ENCODE results near the gene COG5. TPM values are rescaled to one million over a fixed set of nuclear protein-coding genes. Genes with fewer than 3 reads are reported as not detected.
A peak's percentile ranks its signal among the peaks of the same experiment; 100 is the strongest.
"Not testable (repeated sequence)": the region's sequence is repeated elsewhere in the genome, so short reads cannot be mapped to it uniquely, and the experiment has no call there.

The COG5 gene
- total RNA-seq, 2 experiments from 2014 or later, result 52.0 to 62.8 TPM

GRCh38 chr7:107570298-107570697 is 6.6 kb upstream of the COG5 start:
- Mint-ChIP-seq H3K27me3 (ENCODE audit: low read depth) (no peaks in the 10 kb centered on the region), H3K27ac (no peak overlapping the region), H3K4me3 (no peak overlapping the region), H3K9me3 (no peaks in the 10 kb centered on the region), H3K36me3 (ENCODE audit: low read depth) (peaks cover 17% of the 10 kb centered on the region), H3K4me1 (ENCODE audit: low read depth) (peaks cover 9% of the 10 kb centered on the region)
- intact Hi-C loops (cut with micrococcal nuclease), result no loop called here
- CTCF ChIA-PET, result no interaction called here
- DNase-seq, result no peak

GRCh38 chr7:107564553-107565298 is 1.0 kb upstream of the COG5 start:
- Mint-ChIP-seq H3K36me3 (ENCODE audit: low read depth) (peaks cover 15% of the 10 kb centered on the region), H3K9me3 (no peaks in the 10 kb centered on the region), H3K27ac (peak overlapping the region; percentile 92), H3K4me3 (peak overlapping the region; percentile 82), H3K4me1 (ENCODE audit: low read depth) (peaks cover 54% of the 10 kb centered on the region), H3K27me3 (ENCODE audit: low read depth) (no peaks in the 10 kb centered on the region)
- no peak for DNase-seq
- intact Hi-C loops (cut with micrococcal nuclease), result loop anchor here (1.0 to 5.0 kb wide), 3 partner anchors 160 to 963 kb away; partner anchors contain the start of gene PNPLA8
- CTCF ChIA-PET, result interaction anchor here (1.3 to 1.4 kb wide), 3 partner anchors 15 to 179 kb away, joined by 3 to 4 read pairs (median 4); partner anchors contain the start of gene BCAP29

GRCh38 chr7:107563081-107563774 is 492 bp downstream of the COG5 start:
- H3K36me3 Mint-ChIP-seq (ENCODE audit: low read depth), result peaks cover 13% of the 10 kb centered on the region
- DNase-seq, result no peak
- H3K27me3 Mint-ChIP-seq (ENCODE audit: low read depth), result no peaks in the 10 kb centered on the region
- CTCF ChIA-PET, result interaction anchor here (1.3 to 1.4 kb wide), 2 partner anchors 82 to 180 kb away, joined by 3 to 4 read pairs; no protein-coding TSS in a partner anchor
- intact Hi-C loops (cut with micrococcal nuclease), result loop anchor here (1.0 to 5.0 kb wide), 8 partner anchors 17 to 964 kb away; partner anchors contain the start of genes BCAP29, DLD and PNPLA8
- H3K9me3 Mint-ChIP-seq, result no peaks in the 10 kb centered on the region
- peak overlapping the region; percentile 87 for H3K27ac Mint-ChIP-seq
- H3K4me3 Mint-ChIP-seq, result peak overlapping the region; percentile 82
- peaks cover 61% of the 10 kb centered on the region for H3K4me1 Mint-ChIP-seq (ENCODE audit: low read depth)

GRCh38 chr7:107560898-107561516 is 2.7 kb downstream of the COG5 start:
- Mint-ChIP-seq H3K27me3 (ENCODE audit: low read depth) (no peaks in the 10 kb centered on the region), H3K4me3 (peak overlapping the region; percentile 82), H3K4me1 (ENCODE audit: low read depth) (peaks cover 65% of the 10 kb centered on the region), H3K27ac (peak overlapping the region; percentile 71), H3K9me3 (no peaks in the 10 kb centered on the region), H3K36me3 (ENCODE audit: low read depth) (peaks cover 21% of the 10 kb centered on the region)
- CTCF ChIA-PET, result no interaction called here
- intact Hi-C loops (cut with micrococcal nuclease), result loop anchor here (2.0 to 5.0 kb wide), 3 partner anchors 256 to 966 kb away; partner anchors contain the start of gene PNPLA8
- DNase-seq, result peak; percentile 39

GRCh38 chr7:107559864-107560263 is 3.9 kb downstream of the COG5 start:
- intact Hi-C loops (cut with micrococcal nuclease), result loop anchor here (2.0 to 5.0 kb wide), 3 partner anchors 257 to 967 kb away; partner anchors contain the start of gene PNPLA8
- CTCF ChIA-PET, result no interaction called here
- Mint-ChIP-seq H3K4me1 (ENCODE audit: low read depth) (peaks cover 65% of the 10 kb centered on the region), H3K27me3 (ENCODE audit: low read depth) (no peaks in the 10 kb centered on the region), H3K27ac (no peak overlapping the region), H3K9me3 (no peaks in the 10 kb centered on the region), H3K36me3 (ENCODE audit: low read depth) (peaks cover 25% of the 10 kb centered on the region), H3K4me3 (no peak overlapping the region)
- no peak for DNase-seq

- H3K36me3 Mint-ChIP-seq (ENCODE audit: low read depth), result peaks cover 41% of the 10 kb centered on the region
- intact Hi-C loops (cut with micrococcal nuclease), result no loop called here
- peaks cover 58% of the 10 kb centered on the region for H3K4me1 Mint-ChIP-seq (ENCODE audit: low read depth)
- no peaks in the 10 kb centered on the region for H3K9me3 Mint-ChIP-seq
- H3K4me3 Mint-ChIP-seq, result no peak overlapping the region
- H3K27ac Mint-ChIP-seq, result no peak overlapping the region
- CTCF ChIA-PET, result interaction anchor here (0.6 to 0.7 kb wide), 2 partner anchors 11 to 106 kb away, joined by 3 read pairs; no protein-coding TSS in a partner anchor
- no peaks in the 10 kb centered on the region for H3K27me3 Mint-ChIP-seq (ENCODE audit: low read depth)
- no peak for DNase-seq
These were observed 7.8 kb downstream of the COG5 start for GRCh38 chr7:107555893-107556292.

- Mint-ChIP-seq H3K4me3 (no peak overlapping the region), H3K4me1 (ENCODE audit: low read depth) (peaks cover 51% of the 10 kb centered on the region), H3K36me3 (ENCODE audit: low read depth) (peaks cover 52% of the 10 kb centered on the region), H3K27me3 (ENCODE audit: low read depth) (no peaks in the 10 kb centered on the region), H3K27ac (no peak overlapping the region), H3K9me3 (peaks cover 4% of the 10 kb centered on the region)
- CTCF ChIA-PET, result interaction anchor here (0.6 kb wide), 1 partner anchor 173 kb away, joined by 3 read pairs; no protein-coding TSS in a partner anchor
- no peak for DNase-seq
- intact Hi-C loops (cut with micrococcal nuclease), result no loop called here
These were observed 11.8 kb downstream of the COG5 start for GRCh38 chr7:107551936-107552335.

GRCh38 chr7:107544848-107545591 is 18.7 kb downstream of the COG5 start:
- no peak overlapping the region for H3K4me3 Mint-ChIP-seq
- no peak for DNase-seq
- intact Hi-C loops (cut with micrococcal nuclease), result no loop called here
- H3K9me3 Mint-ChIP-seq, result peaks cover 19% of the 10 kb centered on the region
- no peaks in the 10 kb centered on the region for H3K27me3 Mint-ChIP-seq (ENCODE audit: low read depth)
- H3K27ac Mint-ChIP-seq, result no peak overlapping the region
- H3K4me1 Mint-ChIP-seq (ENCODE audit: low read depth), result peaks cover 22% of the 10 kb centered on the region
- H3K36me3 Mint-ChIP-seq (ENCODE audit: low read depth), result peaks cover 59% of the 10 kb centered on the region
- CTCF ChIA-PET, result no interaction called here

GRCh38 chr7:107543338-107543993 is 20.3 kb downstream of the COG5 start:
- Mint-ChIP-seq H3K36me3 (ENCODE audit: low read depth) (peaks cover 61% of the 10 kb centered on the region), H3K27ac (no peak overlapping the region), H3K4me3 (no peak overlapping the region), H3K4me1 (ENCODE audit: low read depth) (peaks cover 21% of the 10 kb centered on the region), H3K9me3 (peaks cover 19% of the 10 kb centered on the region), H3K27me3 (ENCODE audit: low read depth) (no peaks in the 10 kb centered on the region)
- no peak for DNase-seq
- CTCF ChIA-PET, result no interaction called here
- intact Hi-C loops (cut with micrococcal nuclease), result no loop called here

GRCh38 chr7:107538001-107538400 is 25.7 kb downstream of the COG5 start:
- peaks cover 61% of the 10 kb centered on the region for H3K36me3 Mint-ChIP-seq (ENCODE audit: low read depth)
- peaks cover 10% of the 10 kb centered on the region for H3K9me3 Mint-ChIP-seq
- DNase-seq, result no peak
- H3K4me1 Mint-ChIP-seq (ENCODE audit: low read depth), result peaks cover 33% of the 10 kb centered on the region
- no peaks in the 10 kb centered on the region for H3K27me3 Mint-ChIP-seq (ENCODE audit: low read depth)
- H3K4me3 Mint-ChIP-seq, result no peak overlapping the region
- CTCF ChIA-PET, result no interaction called here
- H3K27ac Mint-ChIP-seq, result no peak overlapping the region
- intact Hi-C loops (cut with micrococcal nuclease), result no loop called here

GRCh38 chr7:107537228-107537627 is 26.5 kb downstream of the COG5 start:
- peaks cover 35% of the 10 kb centered on the region for H3K4me1 Mint-ChIP-seq (ENCODE audit: low read depth)

More at GRCh38 chr7:107537228-107537627, 26.5 kb downstream of the COG5 start:
- H3K27ac Mint-ChIP-seq; H3K27me3 Mint-ChIP-seq (ENCODE audit: low read depth); DNase-seq; H3K4me3 Mint-ChIP-seq; intact Hi-C loops (cut with micrococcal nuclease); CTCF ChIA-PET; H3K9me3 Mint-ChIP-seq: not testable (repeated sequence)
- H3K36me3 Mint-ChIP-seq (ENCODE audit: low read depth), result peaks cover 60% of the 10 kb centered on the region

All from activated naive CD4-positive, alpha-beta T cell treated with anti-CD3 and anti-CD28 coated beads for 36 hours (primary cell).